ENCODE results near the gene TMEM238.

TMEM238 gene

DNA sequence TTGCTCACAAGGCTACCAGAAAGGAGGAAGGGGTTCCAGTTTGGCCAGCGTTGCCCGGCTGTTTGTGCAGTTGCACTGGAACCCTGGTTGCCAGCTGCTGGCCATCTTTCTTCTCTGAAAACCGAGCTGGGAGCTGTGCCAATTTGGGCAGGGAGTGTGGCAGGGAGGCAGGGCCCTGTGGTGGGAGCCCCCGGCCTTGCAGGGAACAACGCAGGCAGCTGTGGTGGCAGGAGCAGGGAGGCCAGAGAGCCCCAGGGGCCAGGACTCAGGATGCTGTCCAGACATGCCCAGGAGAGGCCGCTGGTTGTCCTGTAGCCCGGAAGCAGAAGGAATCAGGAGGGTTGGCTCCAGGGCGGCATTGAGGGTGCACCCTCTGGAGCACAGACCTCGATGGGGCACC lies 39.6 kb downstream of the TMEM238 start:
- Histone ChIP-seq H3K9me3 (ENCODE audit: severe bottlenecking) (no peaks in the 10 kb centered on the region), H3K27me3 (ENCODE audit: insufficient read depth, poor library complexity, severe bottlenecking) (no peaks in the 10 kb centered on the region), H3K4me3 (ENCODE audit: severe bottlenecking) (no peak overlapping the region), H3K27ac (ENCODE audit: poor library complexity, severe bottlenecking) (peak overlapping the region; percentile 59), H3K4me1 (ENCODE audit: insufficient read depth, poor library complexity, severe bottlenecking) (peaks cover 23% of the 10 kb centered on the region), H3K36me3 (ENCODE audit: low read depth) (peaks cover 13% of the 10 kb centered on the region; the same call in 1 of the 2 replicates)
- DNase-seq (ENCODE audit: low spot score): peak; percentile 85
- ATAC-seq (ENCODE audit: low read depth): peak; percentile 46
- peak; percentile 40 for TF ChIP-seq CTCF (IDR thresholded peaks at IDR 0.05; ENCODE audit: poor library complexity, severe bottlenecking)

DNA sequence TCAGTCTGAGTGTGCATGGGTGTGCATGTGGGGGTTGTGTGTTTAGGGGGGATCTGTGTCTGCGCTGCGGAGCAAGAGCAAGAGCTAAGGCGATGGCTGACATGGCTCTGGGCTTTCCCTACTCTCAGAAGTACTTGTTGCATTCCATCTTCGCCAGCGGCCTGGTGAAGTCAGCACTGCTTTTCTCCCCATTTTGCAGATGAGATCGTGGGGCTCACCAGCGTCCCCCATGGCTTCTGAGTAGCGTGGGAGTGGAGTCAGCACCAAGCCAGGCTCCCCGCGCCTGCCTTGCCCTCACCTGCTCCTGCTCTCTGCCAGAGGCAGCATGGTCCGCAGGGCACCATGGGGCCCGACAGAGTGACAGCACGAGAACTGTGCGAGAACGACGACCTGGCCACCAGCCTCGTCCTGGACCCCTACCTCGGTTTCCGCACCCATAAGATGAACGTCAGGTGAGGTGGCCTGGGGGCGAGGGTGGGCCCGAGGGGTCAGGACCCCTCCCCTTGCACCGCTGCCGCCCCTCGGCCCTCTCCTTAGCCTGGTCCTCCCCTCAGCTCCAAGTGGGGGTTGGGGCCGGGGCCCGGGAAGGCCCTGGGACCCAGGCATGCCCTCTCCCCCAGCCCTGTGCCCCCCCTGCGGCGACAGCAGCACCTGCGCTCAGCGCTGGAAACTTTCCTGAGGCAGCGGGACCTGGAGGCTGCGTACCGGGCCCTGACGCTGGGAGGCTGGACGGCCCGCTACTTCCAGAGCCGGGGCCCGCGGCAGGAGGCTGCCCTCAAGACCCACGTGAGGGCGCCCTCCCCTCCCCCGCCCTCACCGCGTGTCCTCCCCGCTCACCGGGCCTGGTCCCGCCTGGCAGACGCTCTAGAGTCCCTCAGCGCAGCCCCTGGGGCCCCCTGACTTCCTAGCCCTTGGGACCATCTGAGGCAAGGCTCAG lies 42.2 kb downstream of the TMEM238 start:
- Histone ChIP-seq H3K4me1 (ENCODE audit: insufficient read depth, poor library complexity, severe bottlenecking) (peaks cover 29% of the 10 kb centered on the region), H3K27ac (ENCODE audit: poor library complexity, severe bottlenecking) (peak overlapping the region; percentile 80), H3K4me3 (ENCODE audit: severe bottlenecking) (no peak overlapping the region), H3K36me3 (ENCODE audit: low read depth) (peaks cover 13% of the 10 kb centered on the region; the same call in 1 of the 2 replicates), H3K27me3 (ENCODE audit: insufficient read depth, poor library complexity, severe bottlenecking) (no peaks in the 10 kb centered on the region), H3K9me3 (ENCODE audit: severe bottlenecking) (no peaks in the 10 kb centered on the region)
- ATAC-seq (ENCODE audit: low read depth) (no peak), DNase-seq (ENCODE audit: low spot score) (no peak)
- no peak for TF ChIP-seq CTCF (IDR thresholded peaks at IDR 0.05; ENCODE audit: poor library complexity, severe bottlenecking)

DNA sequence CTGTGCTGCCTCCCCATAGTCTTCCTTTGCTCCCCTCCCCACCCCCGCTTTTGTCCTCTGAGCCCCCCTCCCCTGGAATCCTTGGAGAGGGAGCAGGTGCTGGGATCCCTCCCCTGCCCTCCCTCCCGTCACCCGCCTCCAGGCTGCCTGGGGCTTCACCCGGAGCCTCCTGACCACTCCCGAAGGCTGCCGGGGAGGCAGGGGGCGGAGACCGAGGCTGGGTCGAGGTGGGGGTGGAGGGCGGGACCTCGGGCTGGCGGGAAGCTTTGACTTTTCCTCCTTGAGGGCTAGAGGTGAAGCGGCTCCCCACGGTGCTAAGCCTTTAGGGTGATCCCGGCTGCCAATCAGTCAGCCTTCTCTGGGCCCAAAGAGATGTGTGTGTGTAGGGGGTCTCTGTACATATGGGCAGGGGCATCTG lies 42.9 kb downstream of the TMEM238 start:
- Histone ChIP-seq H3K4me1 (ENCODE audit: insufficient read depth, poor library complexity, severe bottlenecking) (peaks cover 33% of the 10 kb centered on the region), H3K27me3 (ENCODE audit: insufficient read depth, poor library complexity, severe bottlenecking) (no peaks in the 10 kb centered on the region), H3K27ac (ENCODE audit: poor library complexity, severe bottlenecking) (peak overlapping the region; percentile 80), H3K9me3 (ENCODE audit: severe bottlenecking) (no peaks in the 10 kb centered on the region), H3K36me3 (ENCODE audit: low read depth) (peaks cover 13% of the 10 kb centered on the region; the same call in 1 of the 2 replicates), H3K4me3 (ENCODE audit: severe bottlenecking) (peak overlapping the region; percentile 50)
- ATAC-seq (ENCODE audit: low read depth): peak; percentile 11; the same call in 2 of the 3 replicates
- DNase-seq (ENCODE audit: low spot score): peak; percentile 84
- no peak for TF ChIP-seq CTCF (IDR thresholded peaks at IDR 0.05; ENCODE audit: poor library complexity, severe bottlenecking)

GRCh38 chr19:55340784-55341147 lies 43.3 kb downstream of the TMEM238 start:
- TF ChIP-seq CTCF (IDR thresholded peaks at IDR 0.05; ENCODE audit: poor library complexity, severe bottlenecking): peak; percentile 22
- H3K27me3 ChIP-seq (ENCODE audit: insufficient read depth, poor library complexity, severe bottlenecking): no peaks in the 10 kb centered on the region
- H3K27ac ChIP-seq (ENCODE audit: poor library complexity, severe bottlenecking): peak overlapping the region; percentile 80
- no peak for DNase-seq (ENCODE audit: low spot score)
- no peaks in the 10 kb centered on the region for H3K9me3 ChIP-seq (ENCODE audit: severe bottlenecking)
- H3K4me3 ChIP-seq (ENCODE audit: severe bottlenecking): peak overlapping the region; percentile 50
- no peak for ATAC-seq (ENCODE audit: low read depth)
- H3K36me3 ChIP-seq (ENCODE audit: low read depth): peaks cover 13% of the 10 kb centered on the region; the same call in 1 of the 2 replicates
- H3K4me1 ChIP-seq (ENCODE audit: insufficient read depth, poor library complexity, severe bottlenecking): peaks cover 32% of the 10 kb centered on the region

Data from RWPE2 (cell line).